OCI-LY7 (cell line): ENCODE results near the gene GALNT2. TPM values are rescaled to one million over a fixed set of nuclear protein-coding genes. Genes with fewer than 3 reads are reported as not detected.

ENCODE experiments used
- BruUV-seq: library from RNA; stranded (reverse); fragments of 400-500 nt; replicated peaks from 2 replicates; lab custom pipeline; 2021; lab: Mats Ljungman, UMichigan
- CTCF ChIA-PET: fragments of 300-600 bp; sonication (Branson Sonifier 250); formaldehyde crosslinking; loops from one replicate; lab custom pipeline; 2022; ENCODE audit warnings: antibody characterized with exemption; ENCODE audit not compliant: unreplicated experiment; lab: Charles Lee
- POLR2A ChIA-PET: fragments of 300-600 bp; sonication (Branson Sonifier 250); formaldehyde crosslinking; loops from one replicate; lab custom pipeline; 2022; ENCODE audit warnings: antibody characterized with exemption; lab: Charles Lee
- DNase-seq: peaks from one replicate; pipeline ENCODE4 v3.0.0-alpha.2; 2015; ENCODE audit warnings: low spot score
- H2AFZ ChIP-seq: fragments of 200-600 bp; sonication (generic), shearing (Covaris generic); 2 replicates; pipeline ENCODE4 v1.6.1; 2014; ENCODE audit warnings: mild to moderate bottlenecking, antibody characterized with exemption, low read length, moderate library complexity
- H3K27ac ChIP-seq: fragments of 200-600 bp; sonication (generic); 2 replicates; pipeline ENCODE4 v1.5.1; 2014; ENCODE audit warnings: mixed run types, low read depth, mild to moderate bottlenecking, moderate library complexity, low read length, inconsistent platforms; ENCODE audit not compliant: poor library complexity, severe bottlenecking
- H3K36me3 ChIP-seq: fragments of 200-600 bp; sonication (generic); 2 replicates; pipeline ENCODE4 v1.6.1; 2014; ENCODE audit warnings: mild to moderate bottlenecking, antibody characterized with exemption, low read length, moderate library complexity, mixed read lengths; ENCODE audit not compliant: insufficient read depth
- H3K4me1 ChIP-seq: fragments of 200-600 bp; sonication (generic); 2 replicates; pipeline ENCODE4 v1.5.1; 2014; ENCODE audit warnings: mild to moderate bottlenecking, low read length; ENCODE audit not compliant: insufficient read depth, poor library complexity, severe bottlenecking
- H3K4me2 ChIP-seq: fragments of 200-600 bp; sonication (generic); 2 replicates; pipeline ENCODE4 v1.6.1; 2014; ENCODE audit warnings: mild to moderate bottlenecking, low read length
- H3K4me3 ChIP-seq: fragments of 200-600 bp; sonication (generic); 2 replicates; pipeline ENCODE4 v1.5.1; 2014; ENCODE audit warnings: mild to moderate bottlenecking, low read depth, low read length; ENCODE audit not compliant: poor library complexity, severe bottlenecking
- H3K79me2 ChIP-seq: fragments of 200-600 bp; sonication (generic); 2 replicates; pipeline ENCODE4 v1.6.1; 2016; ENCODE audit warnings: low read depth, mild to moderate bottlenecking, low read length, moderate library complexity, mixed read lengths; ENCODE audit not compliant: insufficient read depth
- H3K9me2 ChIP-seq: fragments of 200-600 bp; sonication (generic); 2 replicates; pipeline ENCODE4 v1.6.1; 2016; ENCODE audit warnings: mild to moderate bottlenecking, low read length, mixed read lengths; ENCODE audit not compliant: insufficient read depth
- H3K9me3 ChIP-seq: fragments of 200-600 bp; sonication (generic); 2 replicates; pipeline ENCODE4 v1.6.1; 2014; ENCODE audit warnings: mild to moderate bottlenecking, mixed run types, low read length, mixed read lengths
- H4K20me1 ChIP-seq: fragments of 200-600 bp; sonication (generic); 2 replicates; pipeline ENCODE4 v1.6.1; 2014; ENCODE audit warnings: mild to moderate bottlenecking, antibody characterized with exemption, low read length, moderate library complexity, mixed read lengths; ENCODE audit not compliant: insufficient read depth
- CTCF ChIP-seq: fragments of 200-600 bp; sonication (generic); conservative IDR thresholded peaks from 2 replicates; pipeline ENCODE4 v1.5.1; 2014; ENCODE audit warnings: mild to moderate bottlenecking, antibody characterized with exemption, low read length, moderate library complexity, mixed read lengths
- EZH2phosphoT487 ChIP-seq: fragments of 200-600 bp; sonication (generic); IDR thresholded peaks from 2 replicates; pipeline ENCODE4 v1.6.1; 2018; ENCODE audit warnings: low read depth, borderline replicate concordance, mild to moderate bottlenecking, mixed run types, antibody characterized with exemption, low read length, moderate library complexity, mixed read lengths
- intact Hi-C: fragments of 100-400 bp; cut with micrococcal nuclease; formaldehyde crosslinking; loops from one replicate; pipeline ENCODE4 v1.10.0; 2022; ENCODE audit not compliant: unreplicated experiment
- total RNA-seq, 2 experiments: library from RNA; depleted of rRNA in 1 of 2; stranded (reverse); fragments of >200 nt in 1 of 2; shearing (Covaris generic) in 1 of 2; gene quantifications; 2 replicates each; pipeline ENCODE4 v1.2.3, GENCODE V29; 2014 to 2022

Gene GALNT2
- total RNA-seq, 2 experiments from 2014 or later: 29.9 to 67.3 TPM

- BruUV-seq: no TSS peak
- Histone ChIP-seq H3K4me3 (no peak overlapping the region), H3K27ac (no peak overlapping the region), H3K9me2 (no peaks in the 10 kb centered on the region), H4K20me1 (no peaks in the 10 kb centered on the region), H3K79me2 (no peaks in the 10 kb centered on the region), H3K9me3 (no peaks in the 10 kb centered on the region), H2AFZ (no peak overlapping the region), H3K4me2 (no peak overlapping the region), H3K4me1 (no peaks in the 10 kb centered on the region), H3K36me3 (no peaks in the 10 kb centered on the region)
- ChIA-PET POLR2A (no interaction called here), CTCF (no interaction called here)
- DNase-seq: no peak
- no peak for TF ChIP-seq EZH2phosphoT487
- no peak for TF ChIP-seq CTCF
- intact Hi-C loops: no loop called here
Observed at GRCh38 chr1:230040440-230040839, 26.6 kb upstream of the GALNT2 start.

DNA sequence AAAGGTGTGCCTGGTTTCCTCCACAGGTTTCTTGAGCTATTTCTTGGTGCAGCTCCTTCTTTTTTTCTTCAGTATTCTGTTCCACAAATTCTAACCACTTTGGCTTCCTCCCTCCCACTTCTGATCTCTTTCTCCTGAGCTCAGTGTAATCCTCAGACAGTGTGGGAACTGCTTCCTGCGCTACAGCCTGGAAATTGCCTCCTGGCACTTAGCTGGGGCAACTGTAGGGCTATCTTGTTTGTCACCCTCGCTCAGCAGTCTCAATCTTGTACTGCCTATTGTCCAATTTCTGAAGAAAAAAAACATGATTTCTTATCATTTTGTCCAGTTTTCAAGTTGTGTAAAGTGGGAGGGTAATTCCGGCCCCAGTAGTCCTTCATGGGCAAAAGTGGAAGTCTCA is 24.0 kb upstream of the GALNT2 start:
- no peaks in the 10 kb centered on the region for H3K4me1 ChIP-seq
- no peak overlapping the region for H2AFZ ChIP-seq
- H3K9me3 ChIP-seq: no peaks in the 10 kb centered on the region
- H4K20me1 ChIP-seq: no peaks in the 10 kb centered on the region
- H3K79me2 ChIP-seq: no peaks in the 10 kb centered on the region
- no peak overlapping the region for H3K4me3 ChIP-seq
- no peaks in the 10 kb centered on the region for H3K9me2 ChIP-seq
- CTCF ChIA-PET: no interaction called here
- no peak overlapping the region for H3K27ac ChIP-seq
- H3K36me3 ChIP-seq: no peaks in the 10 kb centered on the region
- intact Hi-C loops: no loop called here
- no TSS peak for BruUV-seq
- H3K4me2 ChIP-seq: no peak overlapping the region
- POLR2A ChIA-PET: interaction anchor here (1.2 to 1.5 kb wide), 2 partner anchors 8 to 62 kb away, joined by 3 to 5 read pairs; no protein-coding TSS in a partner anchor
- TF ChIP-seq CTCF (no peak), EZH2phosphoT487 (no peak)
- DNase-seq: no peak

DNA sequence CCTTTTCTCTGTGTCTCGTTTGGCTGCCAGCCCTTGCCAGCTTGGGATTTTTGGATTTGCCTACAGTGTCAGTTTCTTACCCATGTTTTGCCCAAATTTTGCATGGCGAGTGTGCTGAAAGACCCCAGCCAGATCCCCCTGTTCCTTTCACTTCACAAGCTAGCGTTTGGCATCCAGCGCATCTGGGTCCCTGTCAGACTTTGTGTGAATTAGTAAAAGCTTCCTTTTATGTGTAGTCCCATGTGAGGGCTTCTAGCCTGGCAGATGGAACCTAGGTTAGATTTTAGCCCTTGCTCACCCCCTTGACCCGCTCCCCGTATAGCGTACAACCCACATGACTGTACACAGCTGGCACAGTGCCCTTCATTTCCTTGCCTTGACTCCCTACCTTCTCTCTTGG is 22.3 kb upstream of the GALNT2 start:
- Histone ChIP-seq H2AFZ (no peak overlapping the region), H3K9me2 (no peaks in the 10 kb centered on the region), H3K4me2 (no peak overlapping the region), H3K27ac (no peak overlapping the region), H3K9me3 (no peaks in the 10 kb centered on the region), H3K4me3 (no peak overlapping the region), H3K36me3 (no peaks in the 10 kb centered on the region), H4K20me1 (no peaks in the 10 kb centered on the region), H3K79me2 (no peaks in the 10 kb centered on the region), H3K4me1 (no peaks in the 10 kb centered on the region)
- intact Hi-C loops: no loop called here
- ChIA-PET CTCF (no interaction called here), POLR2A (no interaction called here)
- no peak for TF ChIP-seq EZH2phosphoT487
- TF ChIP-seq CTCF: no peak
- no peak for DNase-seq
- BruUV-seq: no TSS peak
